GM12874 (cell line): ENCODE measurements around the gene TGFBR3.

ENCODE experiments used
- TF ChIP-seq, protein P1 (sequence below): IDR thresholded peaks from 2 replicates; pipeline ENCODE4 v1.5.1; 2011; ENCODE audit warnings: low read depth, mild to moderate bottlenecking, control low read depth, low read length, moderate library complexity; ENCODE audit not compliant: insufficient read depth

Gene TGFBR3

DNA sequence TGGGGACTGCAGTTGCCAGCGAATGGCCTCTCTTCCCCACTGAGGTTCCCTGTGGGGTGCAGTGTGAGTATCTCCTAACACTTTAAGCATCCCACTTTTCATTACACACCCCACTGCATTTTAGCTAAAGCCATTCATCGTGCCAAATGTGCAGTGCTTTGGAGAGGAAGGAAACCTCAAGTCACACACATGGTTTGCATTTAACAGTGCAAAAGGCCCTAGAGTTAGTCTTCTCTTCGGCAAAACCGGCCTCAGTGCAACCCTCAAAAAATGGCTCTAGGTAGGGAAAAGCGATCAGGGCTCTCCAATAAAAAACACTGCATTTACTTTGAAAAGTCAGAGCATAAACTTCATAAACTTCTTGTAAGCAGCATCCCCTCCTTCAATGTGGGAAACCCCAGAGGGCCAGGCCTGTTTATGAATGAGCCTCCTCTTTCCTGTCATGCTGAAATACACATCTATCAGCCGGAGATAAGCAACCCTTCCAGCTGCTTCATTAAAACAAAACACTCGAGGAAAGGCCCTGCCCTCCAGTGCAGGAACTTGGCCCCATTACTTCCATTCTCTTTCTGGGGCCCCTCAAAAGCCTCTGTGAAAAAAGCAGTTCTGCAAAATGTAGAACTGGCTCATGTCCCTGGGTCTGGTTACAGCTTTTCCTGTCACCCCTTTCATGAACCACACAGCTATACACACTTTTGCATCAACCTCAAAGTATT, 201.3 kb downstream of the TGFBR3 start:
- TF ChIP-seq, protein P1, sequence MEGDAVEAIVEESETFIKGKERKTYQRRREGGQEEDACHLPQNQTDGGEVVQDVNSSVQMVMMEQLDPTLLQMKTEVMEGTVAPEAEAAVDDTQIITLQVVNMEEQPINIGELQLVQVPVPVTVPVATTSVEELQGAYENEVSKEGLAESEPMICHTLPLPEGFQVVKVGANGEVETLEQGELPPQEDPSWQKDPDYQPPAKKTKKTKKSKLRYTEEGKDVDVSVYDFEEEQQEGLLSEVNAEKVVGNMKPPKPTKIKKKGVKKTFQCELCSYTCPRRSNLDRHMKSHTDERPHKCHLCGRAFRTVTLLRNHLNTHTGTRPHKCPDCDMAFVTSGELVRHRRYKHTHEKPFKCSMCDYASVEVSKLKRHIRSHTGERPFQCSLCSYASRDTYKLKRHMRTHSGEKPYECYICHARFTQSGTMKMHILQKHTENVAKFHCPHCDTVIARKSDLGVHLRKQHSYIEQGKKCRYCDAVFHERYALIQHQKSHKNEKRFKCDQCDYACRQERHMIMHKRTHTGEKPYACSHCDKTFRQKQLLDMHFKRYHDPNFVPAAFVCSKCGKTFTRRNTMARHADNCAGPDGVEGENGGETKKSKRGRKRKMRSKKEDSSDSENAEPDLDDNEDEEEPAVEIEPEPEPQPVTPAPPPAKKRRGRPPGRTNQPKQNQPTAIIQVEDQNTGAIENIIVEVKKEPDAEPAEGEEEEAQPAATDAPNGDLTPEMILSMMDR, result no peak

DNA sequence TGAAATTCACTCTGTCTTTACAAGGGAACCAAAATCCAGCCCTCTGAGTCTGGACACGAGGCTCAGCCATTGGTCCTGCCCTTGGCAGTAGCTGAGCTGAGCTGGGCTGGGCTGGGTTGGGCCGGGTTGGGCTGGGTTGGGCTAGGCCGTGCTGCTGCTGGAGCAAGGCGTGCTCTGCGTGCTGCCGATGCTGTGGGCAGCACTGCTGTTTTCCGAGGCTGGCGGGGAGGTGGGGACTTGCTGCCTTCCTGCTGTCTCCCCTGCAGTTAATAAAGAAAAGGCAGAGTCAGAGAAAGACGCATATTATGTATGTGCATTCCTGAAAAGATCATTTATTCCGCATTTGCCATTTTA, 202.4 kb downstream of the TGFBR3 start:
- TF ChIP-seq, protein P1, result no peak

DNA sequence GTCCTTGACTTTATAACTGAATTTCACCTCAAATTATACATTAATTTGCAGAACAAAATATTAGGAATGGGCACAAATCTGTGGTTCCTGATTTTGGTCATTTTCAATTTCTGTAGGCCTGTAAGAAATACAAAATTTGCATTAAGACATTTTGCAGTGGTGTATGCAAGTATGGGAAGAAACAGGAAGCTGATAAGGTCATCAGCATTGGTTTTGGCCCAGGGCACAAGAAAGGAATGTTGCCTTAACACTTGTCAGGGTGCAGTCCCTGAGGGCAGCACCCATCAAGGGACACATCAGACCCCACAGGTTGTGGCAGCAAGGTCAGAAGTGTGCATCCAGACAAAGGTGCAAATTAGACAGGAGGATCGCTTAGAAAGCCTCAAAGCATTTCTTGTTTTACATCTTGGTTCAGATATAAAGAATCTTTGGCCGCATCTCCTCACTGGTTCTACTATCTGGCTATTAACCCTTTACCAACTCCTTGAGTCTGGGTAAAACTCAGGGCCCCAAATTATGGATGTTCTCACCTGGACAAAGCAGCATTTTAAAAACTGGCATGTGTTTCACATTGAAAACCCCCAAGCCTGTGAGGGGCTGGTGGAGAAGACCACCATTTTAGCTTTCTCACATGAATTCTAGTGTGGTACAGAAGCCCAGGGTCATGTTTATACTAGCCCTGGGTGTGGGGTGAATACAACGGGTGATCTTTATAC, 202.9 kb downstream of the TGFBR3 start:
- TF ChIP-seq, protein P1, result no peak

DNA sequence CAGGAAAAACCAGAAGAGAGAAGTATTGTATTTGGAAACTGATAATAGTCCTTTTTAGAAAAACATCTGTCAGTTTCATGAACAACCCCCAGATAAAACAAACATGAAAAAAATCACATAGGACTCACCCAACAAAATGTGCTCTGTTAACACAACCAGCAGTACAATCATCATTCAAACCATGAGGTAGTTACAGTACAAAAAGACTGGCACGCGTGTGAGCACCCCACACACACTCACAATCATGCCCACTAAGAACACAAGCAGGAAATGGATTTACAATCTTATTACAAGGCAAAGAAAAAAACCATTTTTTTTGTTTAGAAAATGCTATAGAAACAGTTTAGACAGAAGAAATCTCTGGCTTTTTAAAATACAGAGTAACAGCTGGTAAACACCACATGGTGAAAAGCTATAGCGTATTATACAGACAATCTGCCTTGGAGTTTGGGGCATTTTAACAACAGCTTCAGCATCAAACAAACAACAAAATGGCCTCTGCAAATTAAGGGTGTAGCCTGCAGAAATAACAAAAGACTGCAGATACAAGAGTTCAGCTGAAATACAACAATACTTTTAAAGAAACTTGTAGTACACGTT, 205.3 kb downstream of the TGFBR3 start:
- TF ChIP-seq, protein P1, result no peak

DNA sequence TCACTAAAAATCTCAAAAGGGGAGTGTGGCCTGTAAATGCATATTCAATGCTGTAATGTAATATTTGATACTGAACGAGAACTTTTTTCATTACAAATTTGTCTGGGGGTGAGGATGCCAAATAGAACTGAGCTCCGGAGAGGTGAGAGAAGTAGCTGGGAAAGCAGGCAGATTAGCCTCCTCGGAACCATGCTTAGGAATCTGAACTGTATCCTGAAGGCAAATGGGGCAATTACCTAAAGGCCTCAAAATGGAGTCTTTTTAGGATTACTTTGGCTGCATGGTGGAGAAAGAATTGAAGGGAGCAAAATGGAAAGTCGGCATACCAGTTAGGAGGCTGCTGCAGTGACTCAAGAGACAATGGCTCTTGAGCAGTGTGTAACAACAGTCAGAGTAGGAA, 206.5 kb downstream of the TGFBR3 start:
- TF ChIP-seq, protein P1, result no peak

DNA sequence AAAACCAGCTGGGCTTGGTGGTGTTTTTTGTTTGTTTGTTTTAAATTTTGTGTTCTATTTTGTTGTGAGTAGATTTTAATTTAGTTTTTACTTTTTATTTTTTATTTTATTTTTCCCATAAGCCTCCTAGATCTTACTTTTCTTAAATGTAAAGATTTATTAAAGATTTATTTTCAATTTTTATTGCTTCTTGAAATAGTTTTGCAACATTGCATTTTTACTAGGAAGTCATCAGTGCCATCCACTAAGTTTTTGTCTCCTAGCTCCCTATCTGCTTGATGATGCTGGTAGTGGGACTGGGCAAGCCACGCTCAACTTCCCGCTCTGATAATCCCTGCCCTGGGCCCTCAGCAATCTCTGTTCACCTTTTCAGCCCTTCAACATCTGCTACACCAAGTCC, 209.9 kb downstream of the TGFBR3 start:
- TF ChIP-seq, protein P1, result no peak

DNA sequence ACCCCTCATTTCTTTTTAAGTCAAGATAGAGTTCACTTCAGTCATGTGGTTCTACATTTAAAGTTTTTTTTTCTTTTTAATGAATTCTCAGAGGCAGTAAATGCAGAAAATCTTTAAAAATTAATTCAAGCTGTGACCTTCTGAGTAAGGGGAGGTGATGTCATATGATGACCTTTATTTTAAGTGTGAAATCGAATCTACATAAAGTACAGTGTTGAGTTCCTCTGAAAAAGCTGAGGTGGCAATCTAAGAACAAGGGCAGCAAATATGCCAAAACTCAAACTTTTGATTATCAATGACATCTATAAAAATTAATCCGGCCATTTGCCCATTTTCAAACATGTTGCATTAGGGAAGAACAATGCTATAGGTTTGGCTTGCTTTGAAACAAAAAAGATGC, 211.8 kb downstream of the TGFBR3 start:
- TF ChIP-seq, protein P1, result no peak
